NCI-H2171 treated with DMSO at 0.1 percent for 48 hours (cell line): ENCODE measurements around the gene CD3D.

ENCODE experiments used
- DNase-seq: peaks from one replicate; lab custom pipeline; 2025; lab: John Stamatoyannopoulos, UW

CD3D gene

GRCh38 chr11:118342503-118343161 lies at the start of gene CD3D:
CD3D (minus strand) TSS chr11:118342705; CDS start chr11:118342607, 98 bp downstream.
- no peak for DNase-seq

DNA sequence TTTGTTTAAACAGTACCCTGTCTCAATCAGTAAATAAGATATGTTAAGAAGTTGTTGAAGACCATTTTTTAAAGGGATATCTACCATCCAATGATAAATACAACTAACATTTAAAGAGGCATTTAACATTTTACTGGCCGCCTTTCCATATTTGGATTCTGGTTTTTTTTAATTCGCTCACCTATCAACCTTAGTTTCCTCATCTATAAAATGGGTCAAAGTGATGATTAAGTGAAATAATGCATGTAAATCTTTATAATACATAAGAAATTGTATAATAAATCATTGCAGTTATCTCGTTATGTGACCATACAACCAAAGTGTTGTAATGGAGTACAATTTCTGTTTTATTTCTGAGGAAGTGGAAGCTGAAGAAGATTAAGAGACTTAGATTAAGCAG lies 41.2 kb upstream of the CD3D start:
- DNase-seq: no peak

DNA sequence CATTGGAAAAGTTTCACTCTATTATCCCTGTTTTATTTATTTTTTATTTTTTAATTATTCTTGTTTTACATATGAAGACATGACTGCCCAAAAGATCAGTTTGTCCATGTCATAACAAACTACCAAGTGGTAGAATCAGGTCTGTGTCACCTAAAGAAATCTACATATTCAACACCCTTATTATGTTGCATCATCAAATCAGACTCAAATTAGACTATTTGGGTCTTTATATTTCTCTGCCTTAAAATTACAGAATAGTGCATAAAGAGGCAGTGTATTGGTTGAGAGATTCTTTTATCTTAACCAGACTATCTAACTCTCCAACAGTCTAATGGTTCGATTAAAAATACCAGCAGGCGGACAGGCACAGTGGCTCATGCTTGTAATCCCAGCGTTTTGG lies 40.4 kb upstream of the CD3D start:
- DNase-seq: no peak

DNA sequence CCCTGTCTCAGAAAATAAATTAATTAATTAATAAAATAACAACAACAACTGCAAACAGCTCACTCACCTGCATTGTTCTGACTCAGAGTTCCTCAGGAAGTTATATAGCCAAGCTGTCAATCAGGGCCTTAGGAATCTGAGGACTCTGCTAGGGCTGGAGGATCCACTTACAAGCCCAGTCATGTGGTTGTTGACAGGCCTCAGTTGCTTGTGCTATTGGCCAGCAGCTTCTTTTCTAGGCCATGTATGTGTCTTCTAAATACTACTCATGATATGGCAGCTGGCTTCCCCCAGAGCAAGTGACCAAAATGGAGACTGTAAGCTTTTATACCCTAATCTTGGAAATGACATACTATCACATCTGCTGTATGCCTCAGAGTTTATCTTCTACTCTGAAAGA lies 38.1 kb upstream of the CD3D start:
- DNase-seq: no peak

- no peak for DNase-seq
Observed at GRCh38 chr11:118379497-118379896, 37.0 kb upstream of the CD3D start.

DNA sequence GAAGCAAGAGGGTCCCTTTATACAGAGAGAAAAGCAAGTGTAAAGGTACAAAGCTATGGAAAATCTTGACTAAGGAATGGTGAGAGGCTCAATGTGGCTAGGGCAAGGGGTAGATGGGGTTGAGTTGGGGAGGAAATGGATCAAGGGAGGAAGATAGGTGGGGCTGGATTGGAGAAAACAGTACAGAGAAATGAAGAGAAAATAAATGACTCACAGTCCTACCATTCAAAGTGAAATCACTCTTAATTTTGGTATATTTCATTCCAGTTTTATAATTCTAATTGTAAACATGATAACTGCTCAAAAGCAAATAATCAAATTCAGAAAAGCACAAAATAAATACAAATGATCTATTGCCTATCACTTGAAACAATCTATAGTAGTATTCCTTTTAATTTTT lies 33.5 kb upstream of the CD3D start:
- no peak for DNase-seq

- DNase-seq: no peak
Observed at GRCh38 chr11:118374729-118375128, 32.2 kb upstream of the CD3D start.

- no peak for DNase-seq
Observed at GRCh38 chr11:118373871-118374270, 31.4 kb upstream of the CD3D start.

- no peak for DNase-seq
Observed at GRCh38 chr11:118373263-118373662, 30.8 kb upstream of the CD3D start.

DNA sequence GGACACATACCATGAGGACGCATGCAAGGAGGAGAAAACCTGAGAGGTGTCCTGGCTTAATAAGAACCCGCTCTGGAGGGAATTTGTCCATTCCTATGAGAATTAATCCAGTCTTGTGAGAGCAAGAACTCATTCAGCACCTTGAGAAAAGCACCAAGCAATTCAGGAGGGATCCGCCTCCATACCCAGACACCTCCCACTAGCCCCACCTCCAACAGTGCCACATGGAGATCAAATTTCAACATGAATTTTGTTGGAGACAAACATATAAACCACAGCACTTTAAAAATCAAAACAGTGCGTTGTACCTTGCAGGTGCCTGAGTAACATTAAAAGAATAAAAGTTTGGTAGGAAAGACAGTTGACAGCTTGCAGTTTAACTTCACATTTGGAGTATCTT lies 28.3 kb upstream of the CD3D start:
- peak; percentile 2 for DNase-seq

- DNase-seq: peak; percentile 77
Observed at GRCh38 chr11:118366287-118366686, 23.8 kb upstream of the CD3D start.

DNA sequence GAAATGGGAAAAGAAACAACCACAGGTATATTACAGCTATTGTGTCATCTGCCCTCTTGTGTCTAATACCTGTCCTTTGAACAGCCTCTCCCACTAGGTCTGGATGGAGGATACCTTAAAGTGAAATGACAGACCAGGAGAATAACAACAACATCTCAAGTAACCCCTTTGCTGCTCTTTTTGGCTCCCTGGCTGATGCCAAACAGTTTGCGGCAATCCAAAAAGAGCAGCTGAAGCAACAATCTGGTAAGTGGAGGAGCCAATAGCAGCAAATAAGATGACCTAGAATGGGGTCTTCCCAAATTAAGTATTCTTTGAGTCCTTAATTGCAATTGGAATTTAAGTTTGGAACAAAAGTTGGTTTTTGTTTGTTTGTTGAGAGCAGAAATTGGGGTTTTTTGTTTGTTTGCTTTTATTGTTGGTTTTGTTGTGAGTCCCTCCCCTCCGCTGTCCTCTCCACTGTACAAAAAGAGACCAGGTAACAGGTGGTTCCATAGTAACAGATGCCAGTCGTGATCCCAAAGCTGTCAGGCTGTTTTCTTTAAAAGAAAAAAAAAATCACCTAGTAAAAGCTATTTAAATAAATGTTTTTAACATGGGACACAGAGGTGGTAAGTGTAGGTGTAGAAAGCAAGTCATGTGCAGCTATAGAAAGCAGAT lies 22.6 kb upstream of the CD3D start:
- DNase-seq: peak; percentile 68

DNA sequence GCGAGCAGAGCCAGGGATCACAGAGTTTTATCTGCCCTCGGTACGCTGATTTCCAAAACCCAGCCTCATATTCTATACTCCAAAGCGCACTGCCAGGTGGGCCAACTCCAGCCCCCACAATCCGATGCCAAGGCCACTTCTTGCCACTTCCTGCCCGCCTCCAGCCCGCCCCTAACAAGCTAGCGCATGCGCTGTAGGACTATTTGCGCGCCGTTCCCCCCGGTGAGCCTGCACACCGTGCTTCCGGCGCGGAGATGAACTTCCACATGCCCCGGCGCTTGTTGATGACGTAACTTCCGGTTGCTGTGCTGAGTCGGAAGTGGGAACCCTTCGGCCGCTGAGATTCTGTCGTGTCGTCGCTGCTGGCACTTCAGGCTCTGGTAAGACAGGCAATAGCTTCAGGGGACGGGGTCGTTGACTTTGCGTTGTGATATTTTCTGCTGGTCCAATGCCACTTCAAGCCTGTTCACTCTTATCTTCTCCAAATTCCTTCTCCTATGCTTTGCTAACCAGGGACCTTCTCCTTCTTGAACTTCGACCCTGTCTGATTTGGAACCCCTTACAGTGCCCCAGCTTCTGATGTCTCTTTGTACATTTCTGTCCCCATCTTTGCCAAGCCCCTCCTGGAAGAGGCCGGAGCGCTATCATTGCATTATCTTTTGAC lies 16.9 kb upstream of the CD3D start, which contains the start of gene UBE4A:
Gene UBE4A, plus strand, starts transcription at position 306 of the 664 bp plus-strand sequence. CDS start 5,481 bp downstream, outside the sequence.
- peak; percentile 85 for DNase-seq

- DNase-seq: no peak
Observed at GRCh38 chr11:118358071-118358470, 15.6 kb upstream of the CD3D start.

DNA sequence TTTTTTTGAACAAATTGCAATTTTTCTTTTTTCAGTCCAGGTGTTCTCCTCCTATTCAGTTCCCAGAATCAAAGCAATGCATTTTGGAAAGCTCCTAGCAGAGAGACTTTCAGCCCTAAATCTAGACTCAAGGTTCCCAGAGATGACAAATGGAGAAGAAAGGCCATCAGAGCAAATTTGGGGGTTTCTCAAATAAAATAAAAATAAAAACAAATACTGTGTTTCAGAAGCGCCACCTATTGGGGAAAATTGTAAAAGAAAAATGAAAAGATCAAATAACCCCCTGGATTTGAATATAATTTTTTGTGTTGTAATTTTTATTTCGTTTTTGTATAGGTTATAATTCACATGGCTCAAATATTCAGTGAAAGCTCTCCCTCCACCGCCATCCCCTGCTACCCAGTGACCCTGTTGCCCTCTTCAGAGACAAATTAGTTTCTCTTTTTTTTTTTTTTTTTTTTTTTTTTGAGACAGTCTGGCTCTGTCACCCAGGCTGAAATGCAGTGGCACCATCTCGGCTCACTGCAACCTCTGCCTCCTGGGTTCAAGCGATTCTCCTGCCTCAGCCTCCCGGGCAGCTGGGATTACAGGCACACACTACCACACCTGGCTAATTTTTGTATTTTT lies 10.7 kb upstream of the CD3D start:
- peak; percentile 4 for DNase-seq

DNA sequence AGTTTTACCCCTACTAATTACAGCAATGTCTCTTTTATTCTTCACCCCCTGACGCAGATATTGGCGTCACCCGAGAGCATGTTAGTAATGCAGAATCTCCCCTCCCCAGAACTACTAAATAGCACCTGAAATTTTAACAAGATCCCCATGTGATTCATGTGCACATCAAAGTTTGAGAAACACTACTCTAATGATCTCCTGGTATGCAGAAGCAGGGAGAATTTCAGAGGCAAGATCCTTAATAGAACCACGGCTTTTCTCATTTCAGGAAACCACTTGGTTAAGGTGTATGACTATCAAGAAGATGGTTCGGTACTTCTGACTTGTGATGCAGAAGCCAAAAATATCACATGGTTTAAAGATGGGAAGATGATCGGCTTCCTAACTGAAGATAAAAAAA lies 7.0 kb upstream of the CD3D start:
- no peak for DNase-seq

DNA sequence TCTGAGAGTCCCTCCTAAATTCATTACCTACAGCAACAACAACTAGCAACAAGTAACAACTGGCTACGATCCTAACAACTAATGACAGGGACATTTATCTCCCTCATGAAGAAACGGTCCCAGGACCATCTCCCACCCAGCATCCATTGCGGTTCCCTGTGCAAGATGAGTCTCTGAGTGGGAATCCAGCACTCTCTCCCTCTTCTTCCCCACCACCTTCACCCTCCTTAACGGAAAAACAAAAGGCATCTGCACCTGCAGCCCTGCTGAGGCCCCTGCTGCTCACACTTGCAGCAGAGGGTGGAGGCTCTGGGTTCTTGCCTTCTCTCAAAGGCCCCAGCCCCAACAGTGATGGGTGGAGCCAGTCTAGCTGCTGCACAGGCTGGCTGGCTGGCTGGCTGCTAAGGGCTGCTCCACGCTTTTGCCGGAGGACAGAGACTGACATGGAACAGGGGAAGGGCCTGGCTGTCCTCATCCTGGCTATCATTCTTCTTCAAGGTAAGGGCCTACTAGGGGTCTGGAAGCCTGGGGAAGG lies 1.5 kb upstream of the CD3D start, which contains the start of gene CD3G:
Gene CD3G, plus strand, starts transcription at position 364 of the 535 bp plus-strand sequence. Its CDS starts 80 bp downstream, at position 444.
- DNase-seq: no peak

GRCh38 chr11:118343248-118343647 lies 743 bp upstream of the CD3D start:
- DNase-seq: no peak

DNA sequence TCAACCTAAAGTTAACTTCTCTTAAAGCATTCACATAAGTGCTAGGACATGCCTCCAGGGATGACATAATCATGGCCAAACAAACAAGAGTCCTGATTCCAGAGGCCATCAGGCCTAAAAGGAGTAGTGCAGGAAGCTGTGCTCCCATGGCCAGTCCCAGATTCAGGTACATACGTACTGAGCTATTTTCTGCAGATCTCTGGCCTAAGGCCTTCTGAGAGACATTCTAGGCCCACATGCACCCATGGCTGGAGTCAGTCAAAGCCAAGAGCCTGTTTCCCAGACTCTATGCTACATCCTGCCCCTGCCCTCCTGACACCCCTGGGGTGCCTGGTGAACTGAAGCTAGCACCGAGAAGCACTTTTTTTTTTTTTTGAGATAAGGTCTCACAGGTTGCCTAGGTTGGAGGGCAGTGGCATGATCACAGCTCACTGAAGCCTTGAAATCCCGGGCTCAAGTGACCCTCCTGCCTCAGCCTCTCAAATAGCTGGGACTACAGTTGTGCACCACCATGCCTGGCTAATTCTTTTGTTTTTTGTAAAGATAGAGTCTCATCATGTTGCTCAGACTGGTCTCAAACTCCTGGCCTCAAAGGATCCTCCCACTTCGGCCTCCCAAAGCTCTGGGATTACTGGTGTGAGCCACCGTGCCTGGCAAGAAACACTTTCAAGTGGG lies 553 bp downstream of the CD3D start:
- no peak for DNase-seq

DNA sequence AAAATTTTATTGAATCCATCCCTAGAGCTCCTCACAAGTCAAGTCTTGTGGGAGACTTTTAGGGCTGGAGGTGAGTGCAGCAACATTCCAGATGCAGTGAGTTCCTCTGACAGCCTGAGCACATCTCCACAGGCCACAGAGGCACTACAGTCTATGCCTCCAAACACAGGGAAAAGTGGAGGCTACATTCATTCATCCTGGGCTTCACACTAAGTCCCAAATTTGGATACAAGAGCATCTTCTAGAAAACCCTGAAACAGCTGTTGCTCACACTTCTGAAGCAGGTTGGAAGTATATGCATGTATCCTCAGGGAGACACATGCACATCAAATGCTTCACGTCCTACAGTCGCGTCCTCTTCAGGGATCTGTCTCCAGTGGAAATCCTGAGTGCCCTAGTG lies 1.2 kb downstream of the CD3D start:
- no peak for DNase-seq

- no peak for DNase-seq
Observed at GRCh38 chr11:118340449-118340848, 2.1 kb downstream of the CD3D start.
